Left ventricle myocardium inferior (tissue), 1 donor: ENCODE results near the gene SMIM35. TPM values are rescaled to one million over a fixed set of nuclear protein-coding genes. Genes with fewer than 3 reads are reported as not detected.
"Not testable (repeated sequence)": the region's sequence is repeated elsewhere in the genome, so short reads cannot be mapped to it uniquely, and the experiment has no call there.

Source experiments
- DNase-seq: peaks from one replicate; pipeline ENCODE4 v3.0.0-alpha.2; 2020
- H3K27ac ChIP-seq: fragments of 200-600 bp; replicated peaks from 2 replicates; pipeline ENCODE4 v1.8.0; 2021
- H3K27me3 ChIP-seq: fragments of 200-600 bp; 2 replicates; pipeline ENCODE4 v1.8.0; 2021; ENCODE audit warnings: low read depth
- H3K36me3 ChIP-seq: fragments of 200-600 bp; 2 replicates; pipeline ENCODE4 v1.8.0; 2021
- H3K4me1 ChIP-seq: fragments of 200-600 bp; 2 replicates; pipeline ENCODE4 v1.8.0; 2021
- H3K4me3 ChIP-seq: fragments of 200-600 bp; 2 replicates; pipeline ENCODE4 v1.8.0; 2021; ENCODE audit warnings: mild to moderate bottlenecking, moderate library complexity
- H3K9me3 ChIP-seq: fragments of 200-600 bp; replicated peaks from 2 replicates; pipeline ENCODE4 v1.8.0; 2021
- intact Hi-C: fragments of 100-400 bp; cut with micrococcal nuclease; formaldehyde crosslinking; loops from one replicate; pipeline ENCODE4 v1.11.0; 2022
- total RNA-seq: library from RNA; stranded (reverse); fragmentation: NEBNext Ultra II Directional; extraction: Animal tissue kit (Norgen Biotek cat#: 25700); gene quantifications from one replicate; pipeline ENCODE4 v1.2.1, GENCODE V29; 2021
- TF ChIP-seq, protein P1 (sequence below): fragments of 200-600 bp; IDR thresholded peaks from 2 replicates; pipeline ENCODE4 v1.8.0; 2021; ENCODE audit warnings: antibody characterized with exemption, mild to moderate bottlenecking, borderline replicate concordance
- donor health status: DM: no; HTN: yes; CAD: no; lungs with severe emphysema.

SMIM35 gene
- total RNA-seq, 1 donor from 2014 or later: not detected

DNA sequence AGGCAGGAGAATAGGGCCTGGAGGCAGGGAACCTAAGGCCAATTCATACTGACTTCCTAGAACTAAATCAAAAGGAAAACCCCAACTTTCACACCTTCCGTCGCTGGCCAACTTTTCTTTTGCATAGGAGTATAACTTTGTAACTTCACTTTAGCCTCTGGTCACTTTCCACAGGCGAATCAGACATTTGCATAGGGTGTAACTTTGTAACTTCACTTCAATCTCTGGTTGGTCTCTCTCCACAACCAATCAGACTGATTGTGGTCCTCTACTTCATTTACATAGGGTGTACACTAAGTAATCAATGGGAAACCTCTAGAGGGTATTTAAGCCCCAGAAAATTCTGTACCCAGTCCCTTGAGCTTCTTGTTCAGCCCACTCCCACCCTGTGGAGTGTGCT, 21.4 kb downstream of the SMIM35 start:
- H3K27me3 ChIP-seq: no peaks in the 10 kb centered on the region
- intact Hi-C loops: no loop called here
- DNase-seq: no peak
- no peaks in the 10 kb centered on the region for H3K9me3 ChIP-seq
- no peak overlapping the region for H3K27ac ChIP-seq
- H3K36me3 ChIP-seq: no peaks in the 10 kb centered on the region
- TF ChIP-seq, protein P1, sequence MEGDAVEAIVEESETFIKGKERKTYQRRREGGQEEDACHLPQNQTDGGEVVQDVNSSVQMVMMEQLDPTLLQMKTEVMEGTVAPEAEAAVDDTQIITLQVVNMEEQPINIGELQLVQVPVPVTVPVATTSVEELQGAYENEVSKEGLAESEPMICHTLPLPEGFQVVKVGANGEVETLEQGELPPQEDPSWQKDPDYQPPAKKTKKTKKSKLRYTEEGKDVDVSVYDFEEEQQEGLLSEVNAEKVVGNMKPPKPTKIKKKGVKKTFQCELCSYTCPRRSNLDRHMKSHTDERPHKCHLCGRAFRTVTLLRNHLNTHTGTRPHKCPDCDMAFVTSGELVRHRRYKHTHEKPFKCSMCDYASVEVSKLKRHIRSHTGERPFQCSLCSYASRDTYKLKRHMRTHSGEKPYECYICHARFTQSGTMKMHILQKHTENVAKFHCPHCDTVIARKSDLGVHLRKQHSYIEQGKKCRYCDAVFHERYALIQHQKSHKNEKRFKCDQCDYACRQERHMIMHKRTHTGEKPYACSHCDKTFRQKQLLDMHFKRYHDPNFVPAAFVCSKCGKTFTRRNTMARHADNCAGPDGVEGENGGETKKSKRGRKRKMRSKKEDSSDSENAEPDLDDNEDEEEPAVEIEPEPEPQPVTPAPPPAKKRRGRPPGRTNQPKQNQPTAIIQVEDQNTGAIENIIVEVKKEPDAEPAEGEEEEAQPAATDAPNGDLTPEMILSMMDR: no peak
- peaks cover 18% of the 10 kb centered on the region for H3K4me1 ChIP-seq
- H3K4me3 ChIP-seq: no peak overlapping the region

DNA sequence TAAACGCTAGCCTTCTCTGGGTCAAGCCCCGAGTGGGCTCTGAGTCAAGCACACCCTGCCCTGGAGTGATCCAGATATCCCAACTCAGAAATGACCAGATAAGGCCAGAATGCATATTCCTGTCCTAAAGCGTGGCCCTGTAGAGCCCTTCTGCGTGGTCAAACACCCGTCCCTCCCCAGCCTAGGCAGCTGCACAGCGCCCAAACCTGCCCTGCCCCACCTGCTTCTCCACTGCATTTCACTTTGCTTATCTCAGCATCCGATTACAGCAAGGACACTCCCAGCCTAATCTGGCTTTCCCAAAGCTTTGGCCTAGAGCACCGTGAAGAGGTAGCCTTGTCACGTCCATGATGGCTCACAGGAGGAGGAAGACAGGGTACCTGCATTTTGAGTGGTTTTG, 21.8 kb downstream of the SMIM35 start:
- Histone ChIP-seq H3K9me3 (no peaks in the 10 kb centered on the region), H3K27ac (no peak overlapping the region), H3K36me3 (no peaks in the 10 kb centered on the region), H3K27me3 (no peaks in the 10 kb centered on the region), H3K4me1 (peaks cover 18% of the 10 kb centered on the region), H3K4me3 (no peak overlapping the region)
- no peak for DNase-seq
- TF ChIP-seq, protein P1: no peak
- intact Hi-C loops: no loop called here

DNA sequence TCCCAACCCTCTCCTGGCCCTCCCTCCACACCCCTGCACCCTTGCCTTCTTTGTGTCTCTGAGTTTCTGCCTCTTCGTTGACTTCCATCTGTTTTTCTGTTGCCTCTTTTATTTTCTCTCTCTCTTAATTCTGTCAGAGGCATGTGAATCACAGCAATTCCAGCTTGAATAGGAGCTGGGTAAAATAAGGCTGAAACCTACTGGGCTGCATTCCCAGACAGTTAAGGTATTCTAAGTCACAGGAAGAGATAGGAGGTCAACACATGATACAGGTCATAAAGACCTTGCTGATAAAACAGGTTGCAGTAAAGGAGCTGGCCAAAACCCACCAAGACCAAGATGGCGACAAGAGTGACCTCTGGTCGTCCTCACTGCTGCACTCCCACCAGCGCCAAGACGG, 24.1 kb downstream of the SMIM35 start:
- H3K27me3 ChIP-seq, H3K27ac ChIP-seq, H3K36me3 ChIP-seq, H3K9me3 ChIP-seq, DNase-seq, intact Hi-C loops, H3K4me3 ChIP-seq: not testable (repeated sequence)
- peaks cover 18% of the 10 kb centered on the region for H3K4me1 ChIP-seq

DNA sequence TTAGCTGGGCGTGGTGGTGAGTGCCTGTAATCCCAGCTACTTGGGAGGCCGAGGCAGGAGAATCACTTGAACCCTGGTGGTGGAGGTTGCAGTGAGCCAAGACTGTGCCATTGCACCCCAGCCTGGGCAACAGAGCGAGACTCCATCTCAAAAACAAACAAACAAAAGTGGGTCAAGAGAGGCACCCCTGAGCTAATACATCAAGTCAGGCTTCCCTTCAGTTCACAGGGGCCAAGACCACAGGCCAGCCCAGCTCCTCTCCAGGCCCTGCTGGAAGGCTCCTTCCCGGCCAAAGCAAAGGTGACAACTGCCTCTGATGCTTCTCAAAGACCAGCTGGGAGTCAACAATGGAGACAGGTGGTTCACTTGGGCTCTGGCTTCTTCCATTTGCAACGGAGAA, 24.6 kb downstream of the SMIM35 start:
- H3K9me3 ChIP-seq, H3K4me3 ChIP-seq, intact Hi-C loops, DNase-seq, H3K36me3 ChIP-seq, H3K27ac ChIP-seq, H3K27me3 ChIP-seq: not testable (repeated sequence)
- peaks cover 18% of the 10 kb centered on the region for H3K4me1 ChIP-seq

DNA sequence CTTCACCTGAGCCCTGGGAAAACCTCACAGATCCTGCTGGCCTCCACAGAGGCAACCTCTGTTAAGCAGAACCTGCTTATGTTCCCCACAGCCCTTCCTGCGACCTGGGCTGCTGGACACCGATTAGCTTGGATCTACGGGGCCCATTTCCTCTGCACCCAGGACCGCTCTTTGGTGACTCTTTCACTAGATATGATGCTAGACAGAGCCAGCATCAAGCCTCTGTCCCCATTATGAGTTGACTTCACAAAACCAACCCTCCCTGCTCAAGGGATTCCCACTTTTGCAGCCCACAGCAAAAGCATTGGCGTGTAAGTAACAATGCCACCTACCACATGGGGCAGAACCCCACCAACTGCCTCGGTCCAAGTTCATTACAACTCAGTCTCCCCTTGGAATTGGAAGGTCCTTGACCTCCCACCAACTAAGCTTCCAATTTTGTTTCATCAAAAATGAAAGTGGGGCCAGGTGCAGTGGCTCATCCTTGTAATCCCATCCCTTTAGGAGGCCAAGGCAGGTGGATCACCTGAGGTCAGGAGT, 25.1 kb downstream of the SMIM35 start:
- Histone ChIP-seq H3K27ac (no peak overlapping the region), H3K36me3 (no peaks in the 10 kb centered on the region), H3K27me3 (no peaks in the 10 kb centered on the region), H3K9me3 (no peaks in the 10 kb centered on the region), H3K4me1 (peaks cover 18% of the 10 kb centered on the region), H3K4me3 (no peak overlapping the region)
- intact Hi-C loops: no loop called here
- TF ChIP-seq, protein P1: no peak
- no peak for DNase-seq

DNA sequence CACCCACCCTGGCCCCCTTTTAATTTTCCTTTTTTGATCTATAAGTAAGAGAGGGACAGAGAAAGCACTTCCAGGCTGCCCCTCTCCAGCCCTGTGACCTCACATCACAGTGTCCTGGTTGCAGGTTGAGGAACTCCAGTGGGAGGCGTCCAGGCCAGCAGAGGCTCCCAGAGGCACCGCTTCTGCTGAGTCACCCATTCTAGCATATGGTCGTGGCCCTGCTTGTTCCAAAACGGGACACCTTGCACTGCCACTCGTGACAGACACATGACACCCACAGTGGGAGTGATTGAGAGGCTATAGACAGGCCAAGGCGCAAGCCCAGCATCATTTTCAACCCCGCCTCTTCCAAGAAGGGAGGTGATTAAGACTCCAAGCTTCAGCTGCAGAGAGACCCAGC, 25.9 kb downstream of the SMIM35 start:
- TF ChIP-seq, protein P1: no peak
- no peaks in the 10 kb centered on the region for H3K9me3 ChIP-seq
- no peaks in the 10 kb centered on the region for H3K36me3 ChIP-seq
- no peak overlapping the region for H3K27ac ChIP-seq
- H3K4me1 ChIP-seq: peaks cover 18% of the 10 kb centered on the region
- H3K4me3 ChIP-seq: no peak overlapping the region
- intact Hi-C loops: no loop called here
- no peaks in the 10 kb centered on the region for H3K27me3 ChIP-seq
- DNase-seq: peak; percentile 34
